H1 (cell line): ENCODE results near the gene LAMA3. TPM values are rescaled to one million over a fixed set of nuclear protein-coding genes. Genes with fewer than 3 reads are reported as not detected.
A peak's percentile ranks its signal among the peaks of the same experiment; 100 is the strongest.

ENCODE experiments used
- CTCF ChIA-PET: fragments of 300-600 bp; sonication (Branson Sonifier 250); formaldehyde crosslinking; loops from one replicate; lab custom pipeline; 2021; ENCODE audit not compliant: partially characterized antibody; lab: Charles Lee
- POLR2A ChIA-PET: fragments of 300-600 bp; sonication (Branson Sonifier 250); formaldehyde crosslinking; loops from one replicate; lab custom pipeline; 2021; ENCODE audit warnings: inconsistent platforms; ENCODE audit not compliant: partially characterized antibody; lab: Charles Lee
- DNase-seq, 2 experiments: peaks; one replicate each; pipeline versions ENCODE4 v3.0.0 to v3.0.0-alpha.2; 2010 to 2022; ENCODE audit warnings: low spot score in 2 of 2, low read depth in 1 of 2, mixed read lengths in 1 of 2
- FAIRE-seq: peaks from 2 replicates; lab custom pipeline; 2011; peaks lifted over from hg19 to GRCh38; lab: Jason Lieb, UNC
- H2AFZ ChIP-seq: 2 replicates; pipeline ENCODE4 v1.8.1; 2012; ENCODE audit warnings: low read length, inconsistent platforms
- H2AK5ac ChIP-seq: 2 replicates; pipeline ENCODE4 v1.6.1; 2013; ENCODE audit warnings: low read depth, low read length
- H2BK120ac ChIP-seq: replicated peaks from 2 replicates; pipeline ENCODE3; 2013; ENCODE audit warnings: low read depth, low read length, inconsistent platforms
- H2BK12ac ChIP-seq: 2 replicates; pipeline ENCODE4 v1.6.1; 2013; ENCODE audit warnings: low read depth, low read length
- H2BK15ac ChIP-seq: 2 replicates; pipeline ENCODE4 v1.6.1; 2013; ENCODE audit warnings: low read length
- H2BK20ac ChIP-seq: 2 replicates; pipeline ENCODE4 v1.6.1; 2013; ENCODE audit warnings: low read length
- H2BK5ac ChIP-seq: 2 replicates; pipeline ENCODE4 v1.6.1; 2013; ENCODE audit warnings: low read depth, low read length
- H3K14ac ChIP-seq: 2 replicates; pipeline ENCODE4 v1.6.1; 2013; ENCODE audit warnings: inconsistent platforms; ENCODE audit not compliant: insufficient read length
- H3K18ac ChIP-seq: 2 replicates; pipeline ENCODE4 v1.6.1; 2013; ENCODE audit warnings: low read length; ENCODE audit errors: extremely low read depth
- H3K23ac ChIP-seq: 2 replicates; pipeline ENCODE4 v1.6.1; 2013; ENCODE audit warnings: inconsistent platforms; ENCODE audit not compliant: insufficient read length
- H3K23me2 ChIP-seq: 2 replicates; pipeline ENCODE4 v1.6.1; 2013; ENCODE audit warnings: low read depth, low read length
- H3K27ac ChIP-seq: 2 replicates; pipeline ENCODE4 v1.6.1; 2011; ENCODE audit warnings: low read depth, low read length, inconsistent platforms
- H3K27me3 ChIP-seq, 4 experiments: replicated peaks in 1 of 4; 1 replicate in 1 of 4; 2 replicates in 3 of 4; pipeline versions ENCODE4 v1.6.1 to v1.8.1; 2011 to 2013; ENCODE audit warnings: low read length in 3 of 4, mild to moderate bottlenecking in 3 of 4, inconsistent platforms in 2 of 4, mixed read lengths in 2 of 4, moderate library complexity in 1 of 4; ENCODE audit not compliant: control insufficient read depth in 3 of 4, insufficient read depth in 3 of 4; ENCODE audit errors: extremely low read depth in 1 of 4
- H3K36me3 ChIP-seq, 4 experiments: 2 replicates each; pipeline versions ENCODE4 v1.6.1 to v1.8.1; 2011 to 2013; ENCODE audit warnings: mild to moderate bottlenecking in 4 of 4, low read length in 3 of 4, moderate library complexity in 2 of 4, control low read depth in 1 of 4, inconsistent platforms in 1 of 4; ENCODE audit not compliant: insufficient read depth in 4 of 4, control insufficient read depth in 2 of 4
- H3K4ac ChIP-seq: replicated peaks from 2 replicates; pipeline ENCODE3; 2013; ENCODE audit warnings: low read length, low read depth, mixed read lengths, inconsistent platforms; ENCODE audit not compliant: insufficient read length
- H3K4me1 ChIP-seq, 4 experiments: replicated peaks in 1 of 4; 1 replicate in 1 of 4; 2 replicates in 3 of 4; pipeline versions ENCODE4 v1.6.1 to v1.8.1; 2011 to 2013; ENCODE audit warnings: low read length in 3 of 4, inconsistent platforms in 2 of 4, mixed read lengths in 1 of 4; ENCODE audit not compliant: insufficient read depth in 4 of 4, control insufficient read depth in 3 of 4
- H3K4me2 ChIP-seq, 2 experiments: 2 replicates each; pipeline versions ENCODE4 v1.6.1 to v1.8.1; 2011 to 2013; ENCODE audit warnings: low read depth in 2 of 2, low read length in 2 of 2, control low read depth in 1 of 2, inconsistent platforms in 1 of 2, mild to moderate bottlenecking in 1 of 2; ENCODE audit not compliant: insufficient read depth in 1 of 2
- H3K4me3 ChIP-seq, 4 experiments: fragments of 200-600, 300-600 bp in 1 of 4; sonication (generic), shearing (Covaris generic), sonication (Bioruptor Twin) in 1 of 4; 2 replicates each; pipeline versions ENCODE4 v1.5.1 to v1.8.1; 2011 to 2016; ENCODE audit warnings: low read length in 4 of 4, low read depth in 3 of 4, control low read depth in 2 of 4, inconsistent platforms in 2 of 4, mild to moderate bottlenecking in 2 of 4, mixed read lengths in 1 of 4, moderate library complexity in 1 of 4; ENCODE audit not compliant: insufficient read depth in 2 of 4; ENCODE audit errors: extremely low read depth in 1 of 4
- H3K56ac ChIP-seq: replicated peaks from 2 replicates; pipeline ENCODE3; 2013; ENCODE audit warnings: low read depth, mild to moderate bottlenecking, mixed read lengths, low read length, inconsistent platforms; ENCODE audit not compliant: insufficient read length
- H3K79me1 ChIP-seq: 2 replicates; pipeline ENCODE4 v1.6.1; 2013; ENCODE audit warnings: low read depth, low read length, control low read depth
- H3K79me2 ChIP-seq, 2 experiments: 2 replicates each; pipeline versions ENCODE4 v1.6.1 to v1.8.1; 2012 to 2013; ENCODE audit warnings: low read length in 2 of 2, mild to moderate bottlenecking in 2 of 2, inconsistent platforms in 1 of 2; ENCODE audit not compliant: insufficient read depth in 2 of 2, control insufficient read depth in 1 of 2
- H3K9ac ChIP-seq, 4 experiments: replicated peaks in 1 of 4; 1 replicate in 1 of 4; 2 replicates in 3 of 4; pipeline versions ENCODE4 v1.6.1 to v1.8.1; 2011 to 2013; ENCODE audit warnings: low read depth in 3 of 4, low read length in 3 of 4, control low read depth in 2 of 4, mild to moderate bottlenecking in 2 of 4, moderate library complexity in 2 of 4, inconsistent platforms in 1 of 4; ENCODE audit errors: extremely low read depth in 1 of 4
- H3K9me3 ChIP-seq, 2 experiments: 2 replicates each; pipeline versions ENCODE4 v1.6.1 to v1.8.1; 2012 to 2013; ENCODE audit warnings: mild to moderate bottlenecking in 2 of 2, moderate library complexity in 2 of 2, control low read depth in 1 of 2, inconsistent platforms in 1 of 2, low read depth in 1 of 2, low read length in 1 of 2, mixed read lengths in 1 of 2; ENCODE audit not compliant: insufficient read depth in 2 of 2
- H4K20me1 ChIP-seq, 2 experiments: replicated peaks in 1 of 2; 2 replicates each; pipeline versions ENCODE3 to v1.8.1; 2011 to 2013; ENCODE audit warnings: inconsistent platforms in 2 of 2, low read length in 2 of 2, mild to moderate bottlenecking in 1 of 2; ENCODE audit not compliant: insufficient read depth in 2 of 2, control insufficient read depth in 1 of 2
- H4K5ac ChIP-seq: 2 replicates; pipeline ENCODE4 v1.6.1; 2013; ENCODE audit warnings: low read length, low read depth, mixed read lengths, inconsistent platforms; ENCODE audit not compliant: insufficient read length
- H4K8ac ChIP-seq: 2 replicates; pipeline ENCODE4 v1.8.0; 2013; ENCODE audit warnings: mild to moderate bottlenecking, moderate library complexity, low read length, inconsistent platforms; ENCODE audit not compliant: insufficient read depth; ENCODE audit errors: extremely low read depth
- H4K91ac ChIP-seq: replicated peaks from 2 replicates; pipeline ENCODE3; 2013; ENCODE audit warnings: low read length, mixed read lengths, inconsistent platforms; ENCODE audit not compliant: insufficient read length
- CHD2 ChIP-seq: IDR thresholded peaks from 2 replicates; pipeline ENCODE4 v1.6.1; 2012; ENCODE audit warnings: low read length, improper control_type of control experiment
- MAFK ChIP-seq: IDR thresholded peaks from 2 replicates; pipeline ENCODE4 v1.6.1; 2012; ENCODE audit warnings: low read depth, mild to moderate bottlenecking, improper control_type of control experiment, low read length
- RAD21 ChIP-seq, 2 experiments: IDR thresholded peaks in 1 of 2; conservative IDR thresholded peaks in 1 of 2; 2 replicates each; pipeline ENCODE4 v1.6.1; 2011; ENCODE audit warnings: low read depth in 2 of 2, low read length in 2 of 2, improper control_type of control experiment in 1 of 2, inconsistent platforms in 1 of 2, mild to moderate bottlenecking in 1 of 2, moderate library complexity in 1 of 2
- SIX5 ChIP-seq: IDR thresholded peaks from 2 replicates; pipeline ENCODE4 v1.6.1; 2011; ENCODE audit warnings: mild to moderate bottlenecking, low read depth, low read length
- SRF ChIP-seq: IDR thresholded peaks from 2 replicates; pipeline ENCODE4 v1.6.1; 2011; ENCODE audit warnings: mild to moderate bottlenecking, low read depth, low read length, moderate library complexity
- TEAD4 ChIP-seq: IDR thresholded peaks from 2 replicates; pipeline ENCODE4 v1.6.1; 2012; ENCODE audit warnings: low read depth, low read length, inconsistent platforms, mixed read lengths
- WGBS, 2 experiments: shearing (Covaris generic) in 1 of 2; methylation state at CpG; one replicate each; pipeline versions ENCODE4 v1.1.6 to v1.1.7; 2013 to 2015; ENCODE audit warnings: low lambda C conversion rate in 2 of 2, mixed read lengths in 2 of 2, inconsistent platforms in 1 of 2, low coverage in 1 of 2, missing lambda C conversion rate in 1 of 2; ENCODE audit not compliant: insufficient replicate concordance in 2 of 2, insufficient coverage in 1 of 2, insufficient read length in 1 of 2; ENCODE audit errors: extremely low coverage in 1 of 2, missing lambda C conversion rate in 1 of 2; 5-methylcytosine and 5-hydroxymethylcytosine counted together
- polyA plus RNA-seq, 7 experiments: library from polyadenylated mRNA; depleted of rRNA in 3 of 7; stranded (reverse) in 5 of 7; unstranded in 2 of 7; fragments of >200 nt in 5 of 7; fragments of 200-250 nt in 2 of 7; gene quantifications; 1 replicate in 5 of 7; 2 replicates in 1 of 7; 4 replicates in 1 of 7; pipeline versions ENCODE4 v1.2.1 to v1.2.3, GENCODE V29; 2011 to 2013; ENCODE audit warnings: missing spikeins in 2 of 7, mixed read lengths in 2 of 7
- total RNA-seq: library from RNA; stranded (reverse); fragmentation: NEBNext Ultra II Directional; extraction: Animal tissue kit (Norgen Biotek cat#: 25700); gene quantifications from 2 replicates; pipeline ENCODE4 v1.2.1, GENCODE V29; 2021
- TF ChIP-seq, protein P1 (sequence below), 3 experiments: IDR thresholded peaks; 1 replicate in 2 of 3; 2 replicates in 1 of 3; pipeline versions ENCODE4 v1.5.1 to v1.6.1; 2011; ENCODE audit warnings: low read length in 3 of 3, mild to moderate bottlenecking in 3 of 3, inconsistent platforms in 2 of 3, low read depth in 1 of 3, moderate library complexity in 1 of 3; ENCODE audit not compliant: insufficient read depth in 1 of 3; ENCODE audit errors: control extremely low read depth in 1 of 3

The LAMA3 gene
- total and polyA plus RNA-seq, 2 of the 8 experiments (the other 6 are each of a cell fraction or from before 2014, with no cell fraction given) = 0.76 to 5.0 TPM

GRCh38 chr18:23703057-23703986 is 14.1 kb downstream of the LAMA3 start:
- H3K18ac ChIP-seq = no peak overlapping the region
- no peak overlapping the region for H2AK5ac ChIP-seq
- H3K4me3 ChIP-seq = no peak overlapping the region
- H3K4me2 ChIP-seq = no peak overlapping the region
- CTCF ChIA-PET = interaction anchor here (0.6 to 3.1 kb wide), 44 partner anchors 9 to 417 kb away, joined by 3 to 30 read pairs (median 4); no protein-coding TSS in a partner anchor
- no peaks in the 10 kb centered on the region for H3K36me3 ChIP-seq
- no peak overlapping the region for H2AFZ ChIP-seq
- no peak overlapping the region for H3K4ac ChIP-seq
- no peaks in the 10 kb centered on the region for H3K79me1 ChIP-seq
- no peak overlapping the region for H2BK15ac ChIP-seq
- H2BK12ac ChIP-seq = no peak overlapping the region
- no peak overlapping the region for H3K23ac ChIP-seq
- no peaks in the 10 kb centered on the region for H3K79me2 ChIP-seq
- DNase-seq (no peak), FAIRE-seq (peak; percentile 42)
- H2BK5ac ChIP-seq = no peak overlapping the region
- H3K9me3 ChIP-seq = peaks cover 0 to 3% of the 10 kb centered on the region in 2 experiments; a peak in 1 of 4 replicates
- no peaks in the 10 kb centered on the region for H3K23me2 ChIP-seq
- H4K5ac ChIP-seq = no peak overlapping the region
- POLR2A ChIA-PET = interaction anchor here (0.5 to 1.9 kb wide), 4 partner anchors 24 to 1039 kb away, joined by 3 to 6 read pairs (median 4); no protein-coding TSS in a partner anchor
- H4K8ac ChIP-seq = no peak overlapping the region
- H3K14ac ChIP-seq = no peak overlapping the region
- no peak overlapping the region for H3K27ac ChIP-seq
- H3K56ac ChIP-seq = no peak overlapping the region
- no peak overlapping the region for H2BK20ac ChIP-seq
- WGBS, 2 experiments = 75% methylated on average over 6 of the region's 6 CpGs; no CpG with 5 or more reads in 1 of the 2 experiments
- no peaks in the 10 kb centered on the region for H3K27me3 ChIP-seq
- no peaks in the 10 kb centered on the region for H3K4me1 ChIP-seq
- no peak overlapping the region for H2BK120ac ChIP-seq
- no peak overlapping the region for H3K9ac ChIP-seq
- no peak for TF ChIP-seq CHD2
- TF ChIP-seq RAD21 (IDR thresholded peaks at IDR 0.05 in 1 of 2, conservative IDR thresholded peaks at IDR 0.05 in 1 of 2; ENCODE audit: low read depth in 2 of 2, low read length in 2 of 2) = peak; percentile 88 to 90
- TF ChIP-seq, protein P1, sequence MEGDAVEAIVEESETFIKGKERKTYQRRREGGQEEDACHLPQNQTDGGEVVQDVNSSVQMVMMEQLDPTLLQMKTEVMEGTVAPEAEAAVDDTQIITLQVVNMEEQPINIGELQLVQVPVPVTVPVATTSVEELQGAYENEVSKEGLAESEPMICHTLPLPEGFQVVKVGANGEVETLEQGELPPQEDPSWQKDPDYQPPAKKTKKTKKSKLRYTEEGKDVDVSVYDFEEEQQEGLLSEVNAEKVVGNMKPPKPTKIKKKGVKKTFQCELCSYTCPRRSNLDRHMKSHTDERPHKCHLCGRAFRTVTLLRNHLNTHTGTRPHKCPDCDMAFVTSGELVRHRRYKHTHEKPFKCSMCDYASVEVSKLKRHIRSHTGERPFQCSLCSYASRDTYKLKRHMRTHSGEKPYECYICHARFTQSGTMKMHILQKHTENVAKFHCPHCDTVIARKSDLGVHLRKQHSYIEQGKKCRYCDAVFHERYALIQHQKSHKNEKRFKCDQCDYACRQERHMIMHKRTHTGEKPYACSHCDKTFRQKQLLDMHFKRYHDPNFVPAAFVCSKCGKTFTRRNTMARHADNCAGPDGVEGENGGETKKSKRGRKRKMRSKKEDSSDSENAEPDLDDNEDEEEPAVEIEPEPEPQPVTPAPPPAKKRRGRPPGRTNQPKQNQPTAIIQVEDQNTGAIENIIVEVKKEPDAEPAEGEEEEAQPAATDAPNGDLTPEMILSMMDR (IDR thresholded peaks at IDR 0.05; ENCODE audit: control extremely low read depth in 1 of 3, insufficient read depth in 1 of 3, low read depth in 1 of 3, low read length in 3 of 3) = peak in 2 of 3 experiments; percentile 53 to 68; a peak in 3 of 4 replicates
- no peak for TF ChIP-seq TEAD4
- TF ChIP-seq SIX5 = no peak
- TF ChIP-seq MAFK = no peak
- no peak for TF ChIP-seq SRF
- no peak overlapping the region for H4K91ac ChIP-seq
- H4K20me1 ChIP-seq = no peaks in the 10 kb centered on the region
